Natural killer cell (primary cell): ENCODE data around the gene DOCK1. TPM values are rescaled to one million over a fixed set of nuclear protein-coding genes. Genes with fewer than 3 reads are reported as not detected.

Source experiments
- ATAC-seq, 3 donors: fragments of 150-1000 bp in 2 of 3; fragments of 200-7000 bp in 1 of 3; cut with Tn5 transposase; 1 replicate in 1 of 3; 2 replicates in 2 of 3; pipeline ENCODE4 v1.10.0; 2021; ENCODE audit warnings: mild to moderate bottlenecking in 2 of 3, moderate library complexity in 2 of 3
- DNase-seq, 2 donors: peaks; one replicate each; pipeline versions ENCODE4 v3.0.0 to v3.0.0-alpha.2; 2013 to 2021; ENCODE audit warnings: mixed read lengths in 1 of 2
- H3K27ac ChIP-seq: one replicate; pipeline ENCODE4 v1.5.1; 2013; ENCODE audit warnings: mild to moderate bottlenecking, low read length
- H3K27me3 ChIP-seq: one replicate; pipeline ENCODE4 v1.6.1; 2013; ENCODE audit warnings: low read length; ENCODE audit not compliant: control insufficient read depth, insufficient read depth
- H3K36me3 ChIP-seq: one replicate; pipeline ENCODE4 v1.6.1; 2013; ENCODE audit warnings: low read length; ENCODE audit not compliant: control insufficient read depth, insufficient read depth
- H3K4me1 ChIP-seq: one replicate; pipeline ENCODE4 v1.6.1; 2013; ENCODE audit warnings: low read length; ENCODE audit not compliant: control insufficient read depth, insufficient read depth
- H3K4me3 ChIP-seq: one replicate; pipeline ENCODE4 v1.5.1; 2013; ENCODE audit warnings: low read length
- H3K9me3 ChIP-seq: one replicate; pipeline ENCODE4 v1.6.1; 2013; ENCODE audit warnings: low read length; ENCODE audit not compliant: control insufficient read depth, insufficient read depth
- H3K27ac Mint-ChIP-seq, 2 donors: one replicate each; pipeline ENCODE4 v1.8.0; 2022; ENCODE audit warnings: mild to moderate bottlenecking in 2 of 2, mixed read lengths in 2 of 2, moderate library complexity in 1 of 2
- H3K27me3 Mint-ChIP-seq, 2 donors: one replicate each; pipeline ENCODE4 v1.8.0; 2022; ENCODE audit warnings: low read depth in 2 of 2, mixed read lengths in 2 of 2
- H3K36me3 Mint-ChIP-seq: one replicate; pipeline ENCODE4 v1.8.0; 2022; ENCODE audit warnings: mixed read lengths
- H3K4me1 Mint-ChIP-seq, 2 donors: one replicate each; pipeline ENCODE4 v1.8.0; 2022; ENCODE audit warnings: mixed read lengths in 2 of 2
- H3K4me3 Mint-ChIP-seq: one replicate; pipeline ENCODE4 v1.8.0; 2022; ENCODE audit warnings: mild to moderate bottlenecking, moderate library complexity, mixed read lengths
- H3K9me3 Mint-ChIP-seq, 2 donors: one replicate each; pipeline ENCODE4 v1.8.0; 2022; ENCODE audit warnings: mixed read lengths in 2 of 2
- CTCF ChIP-seq: fragments of 200-600 bp; IDR thresholded peaks from one replicate; pipeline ENCODE4 v1.8.0; 2022; ENCODE audit warnings: antibody characterized with exemption
- whole genome bisulfite sequencing: methylation state at CpG from one replicate; pipeline ENCODE4 v1.1.7; 2013; ENCODE audit warnings: missing lambda C conversion rate; ENCODE audit not compliant: insufficient coverage; 5-methylcytosine and 5-hydroxymethylcytosine counted together
- intact Hi-C: fragments of 100-400 bp; cut with micrococcal nuclease; formaldehyde crosslinking; loops from one replicate; pipeline ENCODE4 v1.14.2; 2022
- total RNA-seq, 4 donors: library from RNA; stranded (reverse); fragments of 120-200 nt in 1 of 4; gene quantifications; one replicate each; pipeline versions ENCODE4 v1.2.3 to v1.2.4, GENCODE V29; 2013 to 2022

Gene DOCK1
- total RNA-seq, 3 donors from 2014 or later (not counting 1 experiment from before 2014, with no cell fraction given) = 0.07 to 0.12 (median 0.08) TPM

- intact Hi-C loops = no loop called here
Measured at GRCh38 chr10:127012071-127012768, 107.0 kb downstream of the DOCK1 start.

GRCh38 chr10:127012769-127013152 lies 107.5 kb downstream of the DOCK1 start:
- no peaks in the 10 kb centered on the region for H3K9me3 Mint-ChIP-seq
- peaks cover 11 to 14% of the 10 kb centered on the region in 2 donors for H3K27me3 Mint-ChIP-seq
- Histone ChIP-seq H3K4me1 (no peaks in the 10 kb centered on the region), H3K27ac (no peak overlapping the region), H3K9me3 (no peaks in the 10 kb centered on the region), H3K27me3 (no peaks in the 10 kb centered on the region), H3K4me3 (no peak overlapping the region), H3K36me3 (no peaks in the 10 kb centered on the region)
- ATAC-seq (peak in 1 of 3 donors; percentile 52), DNase-seq (no peak)
- no peak overlapping the region for H3K27ac Mint-ChIP-seq
- peaks cover 0 to 4% of the 10 kb centered on the region in 2 donors for H3K4me1 Mint-ChIP-seq
- intact Hi-C loops = no loop called here
- WGBS = 10% methylated on average over 9 of the region's 10 CpGs
- H3K4me3 Mint-ChIP-seq = no peak overlapping the region
- H3K36me3 Mint-ChIP-seq = no peaks in the 10 kb centered on the region
- TF ChIP-seq CTCF = no peak

More at GRCh38 chr10:127012071-127012768, 107.0 kb downstream of the DOCK1 start:
- no peaks in the 10 kb centered on the region for H3K36me3 ChIP-seq
- H3K27ac ChIP-seq = no peak overlapping the region
- DNase-seq (no peak), ATAC-seq (no peak)
- no peaks in the 10 kb centered on the region for H3K9me3 Mint-ChIP-seq
- WGBS = 75% methylated on average over 24 of the region's 24 CpGs
- H3K9me3 ChIP-seq = no peaks in the 10 kb centered on the region
- peaks cover 0 to 4% of the 10 kb centered on the region in 2 donors for H3K4me1 Mint-ChIP-seq
- no peak for TF ChIP-seq CTCF
- no peak overlapping the region for H3K4me3 Mint-ChIP-seq
- H3K27me3 Mint-ChIP-seq = peaks cover 11 to 14% of the 10 kb centered on the region in 2 donors
- no peaks in the 10 kb centered on the region for H3K36me3 Mint-ChIP-seq
- H3K27ac Mint-ChIP-seq = no peak overlapping the region
- H3K4me3 ChIP-seq = no peak overlapping the region
- no peaks in the 10 kb centered on the region for H3K27me3 ChIP-seq
- no peaks in the 10 kb centered on the region for H3K4me1 ChIP-seq

- TF ChIP-seq CTCF = no peak
- WGBS = 85% methylated on average over 9 of the region's 9 CpGs
- no peaks in the 10 kb centered on the region for H3K27me3 ChIP-seq
- Mint-ChIP-seq H3K36me3 (no peaks in the 10 kb centered on the region), H3K4me1 (peaks cover 0 to 4% of the 10 kb centered on the region in 2 donors), H3K27ac (no peak overlapping the region), H3K4me3 (no peak overlapping the region), H3K27me3 (peaks cover 11 to 14% of the 10 kb centered on the region in 2 donors), H3K9me3 (no peaks in the 10 kb centered on the region)
- ATAC-seq = no peak
- no peak overlapping the region for H3K27ac ChIP-seq
- no peak overlapping the region for H3K4me3 ChIP-seq
- intact Hi-C loops = no loop called here
- no peaks in the 10 kb centered on the region for H3K9me3 ChIP-seq
- no peaks in the 10 kb centered on the region for H3K4me1 ChIP-seq
- H3K36me3 ChIP-seq = no peaks in the 10 kb centered on the region
- no peak for DNase-seq
Measured at GRCh38 chr10:127013211-127013656, 108.0 kb downstream of the DOCK1 start.
